OCI-LY3 (cell line): ENCODE data around the gene MAPT.

ENCODE experiments used
- H2AFZ ChIP-seq: fragments of 200-600, 300-600 bp; shearing (Covaris generic); 2 replicates; pipeline ENCODE4 v1.6.0; 2014; ENCODE audit warnings: antibody characterized with exemption, low read depth, low read length
- H3K27ac ChIP-seq: fragments of 200-600, 300-600 bp; sonication (generic); 2 replicates; pipeline ENCODE4 v1.5.1; 2014; ENCODE audit warnings: mild to moderate bottlenecking, low read length, moderate library complexity, mixed read lengths
- H3K27me3 ChIP-seq: fragments of 200-600, 300-600 bp; sonication (generic); 2 replicates; pipeline ENCODE4 v1.6.1; 2014; ENCODE audit warnings: low read depth, low read length, mixed read lengths
- H3K36me3 ChIP-seq: fragments of 200-600, 300-600 bp; sonication (generic); replicated peaks from 2 replicates; pipeline ENCODE3; 2014; ENCODE audit warnings: low read depth, low read length, mixed read lengths
- H3K4me1 ChIP-seq: fragments of 300-600, 200-600 bp; sonication (generic); 2 replicates; pipeline ENCODE4 v1.6.1; 2014; ENCODE audit warnings: low read length, mixed read lengths
- H3K4me2 ChIP-seq: fragments of 200-600, 300-600 bp; sonication (generic); 2 replicates; pipeline ENCODE4 v1.6.1; 2014; ENCODE audit warnings: low read length, mixed read lengths
- H3K4me3 ChIP-seq: fragments of 300-600, 200-600 bp; sonication (generic); 2 replicates; pipeline ENCODE4 v1.5.1; 2014; ENCODE audit warnings: antibody characterized with exemption, mild to moderate bottlenecking, low read length, moderate library complexity
- H3K79me2 ChIP-seq: fragments of 300-600, 200-600 bp; shearing (Covaris generic); 2 replicates; pipeline ENCODE4 v1.6.1; 2014; ENCODE audit warnings: mild to moderate bottlenecking, low read length, mixed read lengths
- H3K9ac ChIP-seq: fragments of 300-600, 200-600 bp; shearing (Covaris generic); 2 replicates; pipeline ENCODE4 v1.6.0; 2014; ENCODE audit warnings: mild to moderate bottlenecking, low read length, moderate library complexity
- H3K9me3 ChIP-seq: fragments of 200-600, 300-600 bp; shearing (Covaris generic); 2 replicates; pipeline ENCODE4 v1.6.1; 2014; ENCODE audit warnings: low read length, mixed read lengths; ENCODE audit not compliant: insufficient read depth
- H4K20me1 ChIP-seq: fragments of 200-600, 300-600 bp; sonication (generic); 2 replicates; pipeline ENCODE4 v1.6.1; 2016; ENCODE audit warnings: low read length, mixed read lengths; ENCODE audit not compliant: insufficient read depth
- CTCF ChIP-seq: fragments of 200-600, 300-600 bp; sonication (generic); IDR thresholded peaks from 2 replicates; pipeline ENCODE4 v1.5.1; 2014; ENCODE audit warnings: antibody characterized with exemption, low read length, low read depth
- EZH2phosphoT487 ChIP-seq: fragments of 200-600 bp; shearing (Covaris generic); IDR thresholded peaks from 2 replicates; pipeline ENCODE4 v1.6.1; 2018; ENCODE audit warnings: antibody characterized with exemption, mixed run types, low read depth

MAPT gene

DNA sequence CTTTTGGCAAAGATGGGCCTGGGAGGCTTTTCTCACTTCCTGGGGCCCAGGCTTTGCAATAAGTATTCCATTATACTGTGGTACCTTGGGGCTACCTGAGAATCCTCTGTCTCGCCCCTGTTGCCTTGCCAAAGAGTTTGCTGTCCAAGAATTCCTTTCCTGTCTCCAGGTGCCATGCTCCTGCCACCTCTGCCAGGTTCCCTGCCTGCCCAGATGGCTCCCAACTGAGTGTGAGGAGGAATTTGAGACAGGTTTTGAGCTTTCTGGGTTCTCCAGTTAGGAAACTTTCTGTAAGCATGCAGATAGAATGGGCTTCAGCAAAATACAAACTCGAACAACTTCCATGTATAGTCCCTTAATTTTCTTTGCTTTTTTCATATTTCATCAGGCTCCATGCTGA, 5.8 kb downstream of the MAPT start:
- Histone ChIP-seq H3K4me1 (no peaks in the 10 kb centered on the region; the same call in 1 of the 2 replicates), H3K27ac (no peak overlapping the region), H2AFZ (no peak overlapping the region), H3K36me3 (no peaks in the 10 kb centered on the region), H3K4me2 (no peak overlapping the region), H3K27me3 (peaks cover 5% of the 10 kb centered on the region), H3K9ac (no peak overlapping the region), H3K9me3 (no peaks in the 10 kb centered on the region), H3K4me3 (no peak overlapping the region), H3K79me2 (no peaks in the 10 kb centered on the region), H4K20me1 (no peaks in the 10 kb centered on the region)
- no peak for TF ChIP-seq CTCF
- TF ChIP-seq EZH2phosphoT487: no peak

DNA sequence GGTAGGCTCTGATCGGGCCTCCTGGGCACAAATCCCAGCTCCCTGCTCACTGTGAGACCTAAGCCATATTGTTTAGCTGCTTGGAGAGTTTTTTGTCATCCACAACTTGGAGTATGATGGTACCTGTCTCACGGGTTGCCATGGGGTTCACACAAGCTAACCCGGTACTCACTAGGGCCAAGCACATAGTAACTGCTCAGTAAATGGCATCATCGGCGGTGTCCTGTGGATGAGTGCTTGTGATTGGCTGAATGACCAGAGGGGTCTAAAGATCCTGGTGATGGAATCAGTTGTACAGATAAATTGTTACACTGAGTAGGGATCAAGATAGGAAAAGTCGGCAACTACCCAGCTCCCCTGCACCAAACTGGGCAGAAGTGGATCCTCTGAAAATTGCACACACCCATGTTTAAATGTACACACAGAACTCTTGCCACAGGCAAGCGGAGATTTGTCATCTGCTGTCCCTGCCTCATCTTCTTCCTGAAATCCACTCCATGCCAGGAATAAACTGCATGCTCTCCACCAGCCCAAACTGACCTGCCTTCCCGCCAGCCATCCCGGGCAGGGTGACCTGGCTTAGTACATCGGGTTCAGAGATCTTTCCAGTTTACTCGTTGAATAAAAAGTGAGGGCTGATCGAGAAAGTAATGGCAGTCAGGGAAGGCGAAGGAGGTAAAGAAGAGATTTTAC, 6.5 kb downstream of the MAPT start:
- Histone ChIP-seq H3K9me3 (no peaks in the 10 kb centered on the region), H3K4me2 (no peak overlapping the region), H3K36me3 (no peaks in the 10 kb centered on the region), H3K79me2 (no peaks in the 10 kb centered on the region), H3K9ac (no peak overlapping the region), H4K20me1 (no peaks in the 10 kb centered on the region), H3K27me3 (peaks cover 10% of the 10 kb centered on the region), H3K27ac (no peak overlapping the region), H3K4me3 (no peak overlapping the region), H3K4me1 (no peaks in the 10 kb centered on the region), H2AFZ (no peak overlapping the region)
- TF ChIP-seq CTCF: no peak
- no peak for TF ChIP-seq EZH2phosphoT487

DNA sequence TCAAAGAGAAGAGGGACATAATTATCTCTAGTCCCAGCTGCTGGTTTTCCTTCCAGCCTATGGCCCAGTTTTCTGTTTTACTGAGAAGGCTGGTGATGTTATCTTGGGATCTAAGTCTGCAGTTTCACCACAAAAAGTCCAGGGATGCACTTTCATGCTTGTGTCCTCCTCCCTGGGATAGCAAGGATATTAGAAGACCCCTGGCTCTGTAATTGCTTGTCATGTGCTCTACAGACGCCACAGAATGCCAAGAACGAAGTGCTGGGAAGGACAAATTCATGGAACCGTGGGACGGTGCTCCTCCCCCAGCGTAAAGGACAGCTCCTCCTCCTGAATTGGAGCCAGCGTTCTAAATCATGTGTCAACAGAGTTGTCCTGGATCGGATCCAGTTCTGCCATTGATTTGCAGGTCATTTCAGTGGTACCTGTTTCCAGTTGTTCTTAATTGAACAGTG, 8.6 kb downstream of the MAPT start:
- no peak overlapping the region for H2AFZ ChIP-seq
- TF ChIP-seq EZH2phosphoT487 (no peak), CTCF (no peak)
- H3K4me3 ChIP-seq: no peak overlapping the region
- no peaks in the 10 kb centered on the region for H3K4me1 ChIP-seq
- peaks cover 18% of the 10 kb centered on the region for H3K27me3 ChIP-seq
- H3K4me2 ChIP-seq: no peak overlapping the region
- H3K79me2 ChIP-seq: no peaks in the 10 kb centered on the region
- no peak overlapping the region for H3K27ac ChIP-seq
- no peaks in the 10 kb centered on the region for H3K36me3 ChIP-seq
- no peak overlapping the region for H3K9ac ChIP-seq
- H4K20me1 ChIP-seq: no peaks in the 10 kb centered on the region
- H3K9me3 ChIP-seq: no peaks in the 10 kb centered on the region

- Histone ChIP-seq H3K9me3 (no peaks in the 10 kb centered on the region), H3K4me2 (no peak overlapping the region), H3K36me3 (no peaks in the 10 kb centered on the region), H4K20me1 (no peaks in the 10 kb centered on the region), H3K4me1 (no peaks in the 10 kb centered on the region), H3K4me3 (no peak overlapping the region), H2AFZ (no peak overlapping the region), H3K27me3 (peaks cover 21% of the 10 kb centered on the region), H3K9ac (no peak overlapping the region), H3K79me2 (no peaks in the 10 kb centered on the region), H3K27ac (no peak overlapping the region)
- TF ChIP-seq CTCF (no peak), EZH2phosphoT487 (no peak)
These were observed 10.5 kb downstream of the MAPT start for GRCh38 chr17:45904866-45905265.
